ENCODE measurements around the gene MEG3. TPM values are rescaled to one million over a fixed set of nuclear protein-coding genes. Genes with fewer than 3 reads are reported as not detected.

The MEG3 gene
- polyA plus RNA-seq, 6 donors from 2014 or later = 0.18 TPM; not detected in 5

DNA sequence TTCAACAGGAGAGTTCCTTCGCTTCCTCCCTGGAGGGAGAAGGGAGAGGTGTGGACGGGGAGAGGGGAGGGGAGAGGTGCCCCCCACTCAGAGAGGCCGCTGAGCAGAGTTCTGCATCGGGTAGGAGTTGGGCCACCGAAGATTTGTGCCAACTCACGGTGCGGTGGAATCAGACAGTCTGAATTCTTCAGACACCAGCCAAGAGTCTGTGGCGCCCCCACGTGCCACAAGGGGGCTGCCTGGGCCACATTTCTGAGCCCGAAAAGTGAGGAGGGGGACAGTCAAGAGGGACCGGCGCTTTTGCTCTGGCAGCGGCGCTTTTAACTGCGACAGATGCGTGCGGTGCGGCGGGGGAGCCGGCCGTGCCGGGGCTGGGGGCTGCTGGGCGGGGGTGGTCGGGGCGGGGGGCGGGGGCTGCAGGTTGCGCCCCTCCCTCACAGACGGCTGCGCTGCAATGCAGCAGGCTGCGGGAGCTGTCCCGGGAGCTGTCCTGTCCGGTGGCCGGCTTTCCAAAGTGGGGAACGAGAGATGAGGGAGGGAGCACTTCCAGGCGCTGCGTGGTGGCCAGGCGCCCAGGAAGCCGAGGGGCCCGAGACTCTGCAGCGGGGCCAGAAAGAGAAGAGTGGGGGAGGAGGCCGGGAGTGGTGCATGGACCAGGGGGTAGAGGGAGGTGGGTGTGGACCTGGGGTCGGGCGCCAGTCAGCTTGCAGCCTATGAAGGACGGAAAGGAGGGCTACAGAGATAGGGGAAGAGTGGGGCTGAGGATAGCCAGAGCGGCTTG, 78.6 kb downstream of the MEG3 start:
- Mint-ChIP-seq H3K4me3 (no peak overlapping the region), H3K27me3 (peaks cover 34 to 65% (median 59%) of the 10 kb centered on the region in 3 donors), H3K9me3 (peaks cover 0 to 9% (median 3%) of the 10 kb centered on the region in 7 donors), H3K36me3 (peaks cover 0 to 12% of the 10 kb centered on the region in 2 donors), H3K4me1 (no peaks in the 10 kb centered on the region), H3K27ac (peak overlapping the region in 1 of 6 donors; percentile 61)
- no peak for DNase-seq
- ATAC-seq (ENCODE audit: low read depth in 2 of 2) = no peak

DNA sequence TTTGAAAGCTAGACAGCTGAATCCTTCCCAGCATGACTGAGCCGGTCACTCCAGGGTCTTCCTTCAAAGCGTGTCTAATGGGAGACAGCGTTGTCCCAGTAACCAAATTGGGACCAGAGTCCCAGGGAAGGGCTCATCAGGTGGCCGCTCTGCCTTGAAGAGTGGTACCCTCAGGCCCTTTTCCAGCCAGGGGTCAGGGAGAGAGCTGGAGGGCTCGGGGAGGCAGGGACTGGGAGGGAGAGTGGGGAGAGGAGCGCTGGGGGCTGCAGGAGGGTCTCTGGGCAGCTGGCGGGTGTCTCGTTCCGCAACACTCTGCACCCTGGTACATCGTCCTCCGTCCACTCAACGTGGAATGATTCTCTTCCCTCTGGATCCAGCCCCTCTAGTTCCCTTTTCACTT, 79.2 kb downstream of the MEG3 start:
- DNase-seq = no peak
- ATAC-seq (ENCODE audit: low read depth in 2 of 2) = no peak
- H3K4me3 Mint-ChIP-seq = no peak overlapping the region
- peaks cover 0 to 12% of the 10 kb centered on the region in 2 donors for H3K36me3 Mint-ChIP-seq
- H3K27me3 Mint-ChIP-seq = peaks cover 33 to 59% (median 53%) of the 10 kb centered on the region in 3 donors
- no peak overlapping the region for H3K27ac Mint-ChIP-seq
- H3K9me3 Mint-ChIP-seq = peaks cover 0 to 9% (median 3%) of the 10 kb centered on the region in 7 donors
- H3K4me1 Mint-ChIP-seq = no peaks in the 10 kb centered on the region

DNA sequence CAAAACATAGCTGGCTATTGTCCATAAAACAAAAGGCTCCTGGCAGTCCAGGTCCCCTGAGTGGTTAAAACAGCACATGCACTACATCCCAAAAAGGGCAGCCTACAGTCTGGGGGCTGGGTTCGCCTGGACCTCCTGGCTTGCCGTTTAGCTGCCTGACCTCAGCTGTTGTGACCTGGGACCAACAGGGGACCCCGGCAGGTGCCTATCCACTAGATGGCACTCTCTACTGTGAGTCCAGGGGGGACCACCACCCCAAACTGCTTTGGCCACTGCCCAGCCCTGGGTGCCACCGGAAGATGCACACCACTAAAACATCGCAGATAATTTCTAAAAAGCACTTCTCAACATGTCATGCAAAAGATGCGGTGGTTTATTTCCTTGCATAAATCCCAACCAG, 80.5 kb downstream of the MEG3 start:
- Mint-ChIP-seq H3K9me3 (peaks cover 0 to 9% (median 3%) of the 10 kb centered on the region in 7 donors), H3K27me3 (peaks cover 25 to 47% (median 44%) of the 10 kb centered on the region in 3 donors), H3K4me3 (no peak overlapping the region), H3K27ac (no peak overlapping the region), H3K36me3 (peaks cover 0 to 11% of the 10 kb centered on the region in 2 donors), H3K4me1 (no peaks in the 10 kb centered on the region)
- ATAC-seq (ENCODE audit: low read depth in 2 of 2) (no peak), DNase-seq (no peak)

DNA sequence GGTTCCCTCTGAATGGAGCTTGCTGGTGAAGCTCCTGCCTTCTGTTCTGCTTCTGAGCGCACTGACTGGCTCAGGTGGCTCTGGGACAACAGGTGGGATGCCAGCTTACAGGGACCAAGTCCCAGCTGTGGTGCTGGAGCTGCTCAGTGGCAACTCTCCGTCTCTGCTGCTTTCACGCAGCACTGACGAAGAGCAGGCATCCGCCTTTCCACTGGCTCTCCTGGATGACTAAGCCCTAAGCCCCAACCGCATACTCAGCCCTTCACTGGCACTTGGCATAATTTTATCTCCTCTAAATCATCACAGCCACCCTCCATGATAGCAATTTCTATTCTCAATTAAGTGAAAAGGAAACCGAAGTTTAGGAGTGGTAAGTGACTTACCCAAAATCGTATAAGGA, 81.3 kb downstream of the MEG3 start:
- Mint-ChIP-seq H3K36me3 (peaks cover 0 to 3% of the 10 kb centered on the region in 2 donors), H3K9me3 (peaks cover 0 to 2% (median under 1%) of the 10 kb centered on the region in 7 donors), H3K27ac (no peak overlapping the region), H3K4me1 (no peaks in the 10 kb centered on the region), H3K4me3 (no peak overlapping the region), H3K27me3 (peaks cover 19 to 40% (median 36%) of the 10 kb centered on the region in 3 donors)
- ATAC-seq (ENCODE audit: low read depth in 2 of 2) = no peak
- no peak for DNase-seq

DNA sequence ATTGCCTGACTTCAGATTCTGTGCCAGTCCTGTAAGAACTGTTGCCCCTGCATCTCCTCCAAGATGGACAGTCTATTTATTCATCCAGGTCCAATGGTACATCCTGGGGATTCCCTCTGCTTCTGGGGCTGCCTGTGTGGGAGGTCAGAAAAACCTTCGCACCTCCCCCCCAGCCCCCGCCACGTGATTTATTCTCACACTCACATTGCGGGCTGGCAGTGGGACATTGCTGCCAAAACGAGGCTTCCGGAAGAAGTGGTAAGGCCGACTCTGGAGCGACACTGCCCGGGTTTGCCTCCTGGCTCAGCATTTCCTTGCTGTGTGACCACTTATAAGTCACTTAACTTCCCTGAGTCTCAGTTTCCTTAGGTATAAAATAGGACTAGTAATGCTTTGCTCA, 83.5 kb downstream of the MEG3 start:
- DNase-seq = no peak
- Mint-ChIP-seq H3K4me3 (no peak overlapping the region), H3K27me3 (peaks cover 9 to 25% (median 23%) of the 10 kb centered on the region in 3 donors), H3K27ac (no peak overlapping the region), H3K36me3 (no peaks in the 10 kb centered on the region), H3K4me1 (no peaks in the 10 kb centered on the region), H3K9me3 (peaks cover 0 to 2% (median 0%) of the 10 kb centered on the region in 7 donors)
- ATAC-seq (ENCODE audit: low read depth in 2 of 2) = no peak

Other genes starting within 250 kb of the MEG3 start
- gene BEGAIN, start 238.7 kb upstream of the MEG3 start, polyA plus RNA-seq (ENCODE audit: low read depth in 6 of 6) = 1 to 10 TPM in 1 of 6 donors, under 1 TPM in 2, not detected in 3; 0.55 to 1.2 (median 0.92) TPM
- gene DLK1, start 99.2 kb upstream of the MEG3 start, polyA plus RNA-seq (ENCODE audit: low read depth in 6 of 6) = not detected
- not detected for gene RTL1, start 77.6 kb downstream of the MEG3 start, polyA plus RNA-seq (ENCODE audit: low read depth in 6 of 6)

Data from naive B cell (primary cell).